PC-9 (cell line): Measurements from ENCODE around the gene TGFBR3. TPM values are rescaled to one million over a fixed set of nuclear protein-coding genes. Genes with fewer than 3 reads are reported as not detected.

ENCODE experiments used
- BruUV-seq: library from RNA; stranded (reverse); fragments of 400-500 nt; replicated peaks from 2 replicates; lab custom pipeline; 2021; lab: Mats Ljungman, UMichigan
- CTCF ChIA-PET: fragments of 300-600 bp; sonication (Branson Sonifier 250); formaldehyde crosslinking; loops from one replicate; lab custom pipeline; 2022; ENCODE audit warnings: antibody characterized with exemption; lab: Charles Lee
- POLR2A ChIA-PET: fragments of 300-600 bp; sonication (Branson Sonifier 250); formaldehyde crosslinking; loops from one replicate; lab custom pipeline; 2022; ENCODE audit warnings: antibody characterized with exemption; ENCODE audit not compliant: unreplicated experiment; lab: Charles Lee
- DNase-seq, 2 experiments: peaks; one replicate each; pipeline versions ENCODE4 v3.0.0 to v3.0.0-alpha.2; 2015 to 2022; ENCODE audit warnings: mixed read lengths in 1 of 2
- H2AFZ ChIP-seq: fragments of 200-600 bp; sonication (generic); 2 replicates; pipeline ENCODE4 v1.8.1; 2017; ENCODE audit warnings: antibody characterized with exemption
- H3F3A ChIP-seq: fragments of 200-600 bp; sonication (generic); 2 replicates; pipeline ENCODE4 v1.8.1; 2017; ENCODE audit warnings: antibody characterized with exemption, mild to moderate bottlenecking, low read depth; ENCODE audit not compliant: insufficient read depth
- H3K27ac ChIP-seq: fragments of 200-600 bp; sonication (generic); 2 replicates; pipeline ENCODE4 v1.6.1; 2016; ENCODE audit warnings: mixed run types
- H3K27me3 ChIP-seq: fragments of 200-600 bp; sonication (generic); 2 replicates; pipeline ENCODE4 v1.6.1; 2016; ENCODE audit warnings: low read depth, mixed run types; ENCODE audit not compliant: insufficient read depth
- H3K36me3 ChIP-seq: fragments of 200-600 bp; sonication (generic); 2 replicates; pipeline ENCODE4 v1.6.1; 2016; ENCODE audit warnings: low read depth, mixed run types
- H3K4me1 ChIP-seq: fragments of 200-600 bp; sonication (generic); replicated peaks from 2 replicates; pipeline ENCODE4 v1.6.1; 2016; ENCODE audit warnings: mixed run types; ENCODE audit not compliant: insufficient read depth
- H3K4me2 ChIP-seq: fragments of 200-600 bp; sonication (generic); 2 replicates; pipeline ENCODE4 v1.6.1; 2017; ENCODE audit warnings: mixed run types
- H3K4me3 ChIP-seq: fragments of 200-600 bp; sonication (generic); 2 replicates; pipeline ENCODE4 v1.6.1; 2016; ENCODE audit warnings: mixed run types
- H3K79me2 ChIP-seq: fragments of 200-600 bp; sonication (generic); 2 replicates; pipeline ENCODE4 v1.6.1; 2017; ENCODE audit warnings: low read depth, mixed run types
- H3K9me2 ChIP-seq: fragments of 200-600 bp; sonication (generic); 2 replicates; pipeline ENCODE4 v1.8.1; 2017; ENCODE audit warnings: mild to moderate bottlenecking; ENCODE audit not compliant: insufficient read depth
- H3K9me3 ChIP-seq: fragments of 200-600 bp; sonication (generic); 2 replicates; pipeline ENCODE4 v1.8.1; 2016; ENCODE audit warnings: low read depth; ENCODE audit not compliant: insufficient read depth
- H4K20me1 ChIP-seq: fragments of 200-600 bp; sonication (generic); 2 replicates; pipeline ENCODE4 v1.8.1; 2017; ENCODE audit not compliant: insufficient read depth
- EZH2 ChIP-seq: fragments of 200-600 bp; sonication (generic); IDR thresholded peaks from 2 replicates; pipeline ENCODE4 v1.8.0; 2017; ENCODE audit warnings: antibody characterized with exemption, low read depth
- intact Hi-C: fragments of 100-400 bp; cut with micrococcal nuclease; formaldehyde crosslinking; loops from one replicate; pipeline ENCODE4 v1.10.0; 2022; ENCODE audit not compliant: unreplicated experiment
- total RNA-seq: library from RNA; stranded (reverse); gene quantifications from 2 replicates; pipeline ENCODE4 v1.2.3, GENCODE V29; 2021
- TF ChIP-seq, protein P1 (sequence below): fragments of 200-600 bp; sonication (generic); conservative IDR thresholded peaks from 2 replicates; pipeline ENCODE4 v1.6.1; 2017; ENCODE audit warnings: mixed run types, antibody characterized with exemption, mild to moderate bottlenecking, moderate library complexity

Gene TGFBR3
- total RNA-seq, 1 experiment from 2014 or later = 1.6 TPM

DNA sequence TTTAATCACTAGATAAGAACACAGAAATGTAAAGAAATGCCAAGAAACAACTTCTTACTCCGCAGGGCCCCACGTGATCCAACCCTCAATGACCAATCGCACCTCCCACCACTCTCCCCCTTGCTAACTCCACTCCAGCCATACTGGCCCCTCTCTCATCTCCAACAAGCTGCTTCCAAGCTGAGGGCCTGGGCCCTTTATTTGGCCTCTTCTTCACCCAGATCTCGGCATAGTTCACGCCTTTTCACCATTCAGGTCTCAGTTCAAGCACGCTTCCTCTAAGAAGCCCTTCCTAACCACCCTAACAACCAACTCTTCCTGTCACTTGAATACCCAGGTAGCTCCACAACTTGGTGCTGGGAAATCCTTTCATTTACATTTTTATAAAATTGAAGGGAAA is 110.7 kb downstream of the TGFBR3 start:
- no peaks in the 10 kb centered on the region for H3K4me1 ChIP-seq
- ChIA-PET POLR2A (no interaction called here), CTCF (no interaction called here)
- no peaks in the 10 kb centered on the region for H3F3A ChIP-seq
- no peak for TF ChIP-seq EZH2
- TF ChIP-seq, protein P1, sequence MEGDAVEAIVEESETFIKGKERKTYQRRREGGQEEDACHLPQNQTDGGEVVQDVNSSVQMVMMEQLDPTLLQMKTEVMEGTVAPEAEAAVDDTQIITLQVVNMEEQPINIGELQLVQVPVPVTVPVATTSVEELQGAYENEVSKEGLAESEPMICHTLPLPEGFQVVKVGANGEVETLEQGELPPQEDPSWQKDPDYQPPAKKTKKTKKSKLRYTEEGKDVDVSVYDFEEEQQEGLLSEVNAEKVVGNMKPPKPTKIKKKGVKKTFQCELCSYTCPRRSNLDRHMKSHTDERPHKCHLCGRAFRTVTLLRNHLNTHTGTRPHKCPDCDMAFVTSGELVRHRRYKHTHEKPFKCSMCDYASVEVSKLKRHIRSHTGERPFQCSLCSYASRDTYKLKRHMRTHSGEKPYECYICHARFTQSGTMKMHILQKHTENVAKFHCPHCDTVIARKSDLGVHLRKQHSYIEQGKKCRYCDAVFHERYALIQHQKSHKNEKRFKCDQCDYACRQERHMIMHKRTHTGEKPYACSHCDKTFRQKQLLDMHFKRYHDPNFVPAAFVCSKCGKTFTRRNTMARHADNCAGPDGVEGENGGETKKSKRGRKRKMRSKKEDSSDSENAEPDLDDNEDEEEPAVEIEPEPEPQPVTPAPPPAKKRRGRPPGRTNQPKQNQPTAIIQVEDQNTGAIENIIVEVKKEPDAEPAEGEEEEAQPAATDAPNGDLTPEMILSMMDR = no peak
- BruUV-seq = no TSS peak
- H3K79me2 ChIP-seq = no peaks in the 10 kb centered on the region
- H3K27ac ChIP-seq = no peak overlapping the region
- no peak overlapping the region for H3K4me3 ChIP-seq
- H3K36me3 ChIP-seq = no peaks in the 10 kb centered on the region
- no peaks in the 10 kb centered on the region for H3K27me3 ChIP-seq
- intact Hi-C loops = no loop called here
- no peaks in the 10 kb centered on the region for H3K9me3 ChIP-seq
- no peak overlapping the region for H3K4me2 ChIP-seq
- no peak for DNase-seq
- no peaks in the 10 kb centered on the region for H3K9me2 ChIP-seq
- H2AFZ ChIP-seq = no peak overlapping the region
- H4K20me1 ChIP-seq = no peaks in the 10 kb centered on the region

DNA sequence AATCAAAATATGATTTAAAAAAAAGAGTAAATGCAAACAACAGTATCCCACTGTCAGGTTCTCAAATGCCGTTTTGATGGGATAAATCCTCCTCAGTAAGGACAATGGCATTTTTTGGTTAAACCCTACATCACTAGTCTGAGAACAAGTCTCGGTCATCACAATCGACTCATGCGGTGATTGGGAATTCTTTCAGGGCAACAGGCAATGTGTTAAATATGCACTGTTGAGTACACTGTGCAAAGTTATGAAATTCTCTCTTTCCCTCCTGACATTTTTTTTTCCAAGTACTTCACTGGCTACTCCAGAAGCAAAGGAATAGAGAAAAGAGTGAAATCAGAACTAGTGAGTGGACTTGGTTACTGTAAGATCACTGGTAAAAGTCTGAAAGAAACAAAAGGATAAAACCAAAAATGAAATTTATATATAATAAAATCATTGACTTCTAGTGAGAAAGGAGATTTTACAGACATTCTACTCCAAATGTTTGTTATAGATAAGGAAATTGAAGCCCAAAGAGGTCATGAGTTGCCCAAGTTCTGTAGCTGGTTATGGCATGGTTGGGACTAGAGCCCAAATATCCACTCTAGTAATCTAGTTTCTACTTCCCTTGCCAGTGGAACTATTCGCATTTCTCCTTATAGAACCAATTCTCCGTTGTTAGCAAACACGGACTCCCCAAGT is 111.3 kb downstream of the TGFBR3 start:
- Histone ChIP-seq H3K9me2 (no peaks in the 10 kb centered on the region), H3F3A (no peaks in the 10 kb centered on the region), H3K36me3 (no peaks in the 10 kb centered on the region), H3K27ac (no peak overlapping the region), H3K4me3 (no peak overlapping the region), H3K4me1 (no peaks in the 10 kb centered on the region), H3K4me2 (no peak overlapping the region), H4K20me1 (no peaks in the 10 kb centered on the region), H2AFZ (no peak overlapping the region), H3K27me3 (no peaks in the 10 kb centered on the region), H3K79me2 (no peaks in the 10 kb centered on the region), H3K9me3 (no peaks in the 10 kb centered on the region)
- DNase-seq = no peak
- ChIA-PET CTCF (no interaction called here), POLR2A (no interaction called here)
- TF ChIP-seq EZH2 = no peak
- TF ChIP-seq, protein P1 = no peak
- intact Hi-C loops = no loop called here
- no TSS peak for BruUV-seq

DNA sequence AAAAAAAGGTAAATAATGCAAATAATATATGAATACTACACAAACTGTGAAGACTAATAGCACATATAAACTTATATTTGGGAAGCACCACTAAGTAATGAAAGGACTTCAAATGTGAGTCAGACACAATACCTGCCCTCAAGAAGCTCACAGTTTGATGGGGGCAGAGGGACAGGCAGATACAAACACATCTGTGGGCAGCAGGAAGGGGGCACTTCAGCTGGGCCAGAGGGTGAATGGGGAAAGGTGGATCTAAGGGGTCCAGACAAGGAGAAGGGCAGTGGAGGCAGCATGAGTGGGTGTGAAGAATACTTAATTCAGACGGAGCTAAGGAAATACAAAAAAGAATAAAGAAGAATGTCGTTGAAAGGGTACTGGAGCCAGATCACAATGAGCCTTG is 114.2 kb downstream of the TGFBR3 start:
- POLR2A ChIA-PET = no interaction called here
- CTCF ChIA-PET = no interaction called here
- no peaks in the 10 kb centered on the region for H3K9me2 ChIP-seq

More for the DNA sequence above, 114.2 kb downstream of the TGFBR3 start:
- Histone ChIP-seq H3K4me2 (no peak overlapping the region), H3K4me3 (no peak overlapping the region), H3K36me3 (no peaks in the 10 kb centered on the region), H4K20me1 (no peaks in the 10 kb centered on the region), H3K27me3 (no peaks in the 10 kb centered on the region), H3K27ac (no peak overlapping the region), H3K4me1 (peaks cover 11% of the 10 kb centered on the region), H3K79me2 (no peaks in the 10 kb centered on the region), H2AFZ (no peak overlapping the region), H3K9me3 (no peaks in the 10 kb centered on the region), H3F3A (no peaks in the 10 kb centered on the region; the same call in 1 of the 2 replicates)
- intact Hi-C loops = no loop called here
- no peak for TF ChIP-seq EZH2
- TF ChIP-seq, protein P1 = no peak
- no peak for DNase-seq
- no TSS peak for BruUV-seq
